ENCODE results near the gene DPH7.
A peak's percentile ranks its signal among the peaks of the same experiment; 100 is the strongest.
"Not testable (repeated sequence)": the region's sequence is repeated elsewhere in the genome, so short reads cannot be mapped to it uniquely, and the experiment has no call there.

DPH7 gene

GRCh38 chr9:137580209-137580953, 1.7 kb upstream of the DPH7 start:
- DNase-seq: no peak

GRCh38 chr9:137579259-137579604, 507 bp upstream of the DPH7 start:
- no peak for DNase-seq

GRCh38 chr9:137575716-137576411, 2.9 kb downstream of the DPH7 start:
- DNase-seq: no peak

- DNase-seq: no peak
Measured at GRCh38 chr9:137575364-137575715, 3.4 kb downstream of the DPH7 start.

GRCh38 chr9:137574192-137574591, 4.5 kb downstream of the DPH7 start:
- DNase-seq: no peak

- no peak for DNase-seq
Measured at GRCh38 chr9:137570566-137570965, 8.2 kb downstream of the DPH7 start.

GRCh38 chr9:137569609-137570203, 9.0 kb downstream of the DPH7 start:
- DNase-seq: no peak

GRCh38 chr9:137568445-137568844, 10.3 kb downstream of the DPH7 start:
- DNase-seq: not testable (repeated sequence)

GRCh38 chr9:137564817-137565411, 13.8 kb downstream of the DPH7 start:
- no peak for DNase-seq

GRCh38 chr9:137564134-137564533, 14.6 kb downstream of the DPH7 start:
- DNase-seq: no peak

GRCh38 chr9:137558127-137558526, 20.6 kb downstream of the DPH7 start:
- no peak for DNase-seq

GRCh38 chr9:137556069-137556838, 22.5 kb downstream of the DPH7 start:
- DNase-seq: no peak

GRCh38 chr9:137555179-137555578, 23.5 kb downstream of the DPH7 start:
- no peak for DNase-seq

GRCh38 chr9:137554349-137554748, 24.4 kb downstream of the DPH7 start:
- no peak for DNase-seq

GRCh38 chr9:137553654-137554053, 25.1 kb downstream of the DPH7 start:
- not testable (repeated sequence) for DNase-seq

GRCh38 chr9:137552022-137552768, 26.5 kb downstream of the DPH7 start:
- no peak for DNase-seq

- peak; percentile 61 for DNase-seq
Measured at GRCh38 chr9:137551264-137552021, 27.3 kb downstream of the DPH7 start, which contains the start of gene MRPL41. TSS of gene MRPL41 (plus strand) at chr9:137551879. CDS start at chr9:137552082, 203 bp downstream.

GRCh38 chr9:137550958-137551263, 27.8 kb downstream of the DPH7 start:
- not testable (repeated sequence) for DNase-seq

- DNase-seq: peak; percentile 83
Measured at GRCh38 chr9:137550231-137550621, 28.5 kb downstream of the DPH7 start, which contains the start of gene PNPLA7. TSS of gene PNPLA7 (minus strand) at chr9:137550402. CDS start at chr9:137550197, 205 bp downstream.

GRCh38 chr9:137547687-137548543, 30.8 kb downstream of the DPH7 start:
- no peak for DNase-seq
